ENCODE data around the gene NDUFA8. TPM values are rescaled to one million over a fixed set of nuclear protein-coding genes. Genes with fewer than 3 reads are reported as not detected.
"Not testable (repeated sequence)": the region's sequence is repeated elsewhere in the genome, so short reads cannot be mapped to it uniquely, and the experiment has no call there.

The NDUFA8 gene
- total RNA-seq, 1 experiment from 2014 or later = 64.2 TPM

GRCh38 chr9:122124048-122124447 is 35.5 kb downstream of the NDUFA8 start:
- DNase-seq (ENCODE audit: extremely low read depth, low read depth) = no peak

GRCh38 chr9:122122903-122123632 is 36.5 kb downstream of the NDUFA8 start:
- DNase-seq (ENCODE audit: extremely low read depth, low read depth) = peak; percentile 65

GRCh38 chr9:122122468-122122867 is 37.1 kb downstream of the NDUFA8 start:
- no peak for DNase-seq (ENCODE audit: extremely low read depth, low read depth)

- DNase-seq (ENCODE audit: extremely low read depth, low read depth) = no peak
These were observed 37.6 kb downstream of the NDUFA8 start for GRCh38 chr9:122121931-122122330.

GRCh38 chr9:122121391-122121790 is 38.2 kb downstream of the NDUFA8 start:
- no peak for DNase-seq (ENCODE audit: extremely low read depth, low read depth)

- DNase-seq (ENCODE audit: extremely low read depth, low read depth) = no peak
These were observed 39.1 kb downstream of the NDUFA8 start for GRCh38 chr9:122120316-122121071.

- no peak for DNase-seq (ENCODE audit: extremely low read depth, low read depth)
These were observed 39.9 kb downstream of the NDUFA8 start for GRCh38 chr9:122119721-122120120.

- DNase-seq (ENCODE audit: extremely low read depth, low read depth) = no peak
These were observed 40.4 kb downstream of the NDUFA8 start for GRCh38 chr9:122119166-122119521.

GRCh38 chr9:122118343-122119165 is 41.0 kb downstream of the NDUFA8 start:
- no peak for DNase-seq (ENCODE audit: extremely low read depth, low read depth)

- not testable (repeated sequence) for DNase-seq (ENCODE audit: extremely low read depth, low read depth)
These were observed 42.3 kb downstream of the NDUFA8 start for GRCh38 chr9:122117241-122117640.

- DNase-seq (ENCODE audit: extremely low read depth, low read depth) = no peak
These were observed 43.0 kb downstream of the NDUFA8 start for GRCh38 chr9:122116448-122117173.

- DNase-seq (ENCODE audit: extremely low read depth, low read depth) = no peak
These were observed 43.5 kb downstream of the NDUFA8 start for GRCh38 chr9:122116040-122116439.

- no peak for DNase-seq (ENCODE audit: extremely low read depth, low read depth)
These were observed 44.2 kb downstream of the NDUFA8 start for GRCh38 chr9:122115176-122116035.

GRCh38 chr9:122113574-122113973 is 46.0 kb downstream of the NDUFA8 start:
- no peak for DNase-seq (ENCODE audit: extremely low read depth, low read depth)

GRCh38 chr9:122112238-122112637 is 47.3 kb downstream of the NDUFA8 start:
- DNase-seq (ENCODE audit: extremely low read depth, low read depth) = no peak

GRCh38 chr9:122111413-122112085 is 48.0 kb downstream of the NDUFA8 start:
- DNase-seq (ENCODE audit: extremely low read depth, low read depth) = no peak

- no peak for DNase-seq (ENCODE audit: extremely low read depth, low read depth)
These were observed 49.3 kb downstream of the NDUFA8 start for GRCh38 chr9:122110100-122110833.

GRCh38 chr9:122109035-122109813 is 50.4 kb downstream of the NDUFA8 start:
- DNase-seq (ENCODE audit: extremely low read depth, low read depth) = no peak

Data from NCI-H460 (cell line).